Lung (tissue), 12 donors: Measurements from ENCODE around the gene CLSTN1. TPM values are rescaled to one million over a fixed set of nuclear protein-coding genes. Genes with fewer than 3 reads are reported as not detected.
A peak's percentile ranks its signal among the peaks of the same experiment; 100 is the strongest.

ENCODE experiments used
- ATAC-seq: fragments of 200-7000 bp; cut with Tn5 transposase; one replicate; pipeline ENCODE4 v1.9.1; 2020; ENCODE audit warnings: moderate number of reproducible peaks; ENCODE audit not compliant: insufficient read depth, low FRiP score
- DNase-seq, 3 donors: peaks; one replicate each; pipeline ENCODE4 v3.0.0-alpha.2; 2013 to 2017
- H3K27ac ChIP-seq, 2 donors: one replicate each; pipeline ENCODE4 v1.5.1; 2013; ENCODE audit warnings: mild to moderate bottlenecking in 2 of 2, moderate library complexity in 2 of 2, control low read depth in 1 of 2, inconsistent platforms in 1 of 2, low read depth in 1 of 2, low read length in 1 of 2
- H3K27me3 ChIP-seq, 3 donors: one replicate each; pipeline ENCODE4 v1.5.1; 2013; ENCODE audit warnings: low read length in 2 of 3; ENCODE audit not compliant: control insufficient read depth in 3 of 3, insufficient read depth in 3 of 3
- H3K36me3 ChIP-seq, 4 donors: one replicate each; pipeline ENCODE4 v1.5.1; 2013; ENCODE audit warnings: low read length in 4 of 4, mild to moderate bottlenecking in 1 of 4, moderate library complexity in 1 of 4; ENCODE audit not compliant: control insufficient read depth in 4 of 4, insufficient read depth in 4 of 4
- H3K4me1 ChIP-seq, 5 donors: one replicate each; pipeline ENCODE4 v1.5.1; 2013; ENCODE audit warnings: low read length in 5 of 5, mild to moderate bottlenecking in 2 of 5, moderate library complexity in 1 of 5; ENCODE audit not compliant: control insufficient read depth in 5 of 5, insufficient read depth in 5 of 5
- H3K4me3 ChIP-seq: one replicate; pipeline ENCODE4 v1.5.1; 2013; ENCODE audit warnings: mild to moderate bottlenecking, control low read depth, moderate library complexity
- H3K9ac ChIP-seq, 2 donors: one replicate each; pipeline ENCODE4 v1.5.1; 2013; ENCODE audit warnings: low read length in 2 of 2, control low read depth in 1 of 2; ENCODE audit not compliant: insufficient read depth in 1 of 2
- H3K9me3 ChIP-seq, 4 donors: one replicate each; pipeline ENCODE4 v1.5.1; 2013; ENCODE audit warnings: low read length in 3 of 4, mild to moderate bottlenecking in 1 of 4, moderate library complexity in 1 of 4; ENCODE audit not compliant: control insufficient read depth in 4 of 4, insufficient read depth in 3 of 4
- CTCF ChIP-seq: IDR thresholded peaks from 2 replicates; pipeline ENCODE4 v1.5.1; 2012; ENCODE audit warnings: mild to moderate bottlenecking; ENCODE audit errors: control extremely low read depth, extremely low read depth
- WGBS, 2 donors: extraction: QIAGEN DNeasy Blood & Tissue Kit; methylation state at CpG; one replicate each; pipeline ENCODE4 v1.1.7; 2013; 5-methylcytosine and 5-hydroxymethylcytosine counted together
- polyA plus RNA-seq, 2 donors: library from polyadenylated mRNA; stranded (reverse); fragments of 200-250 nt; gene quantifications; one replicate each; pipeline ENCODE4 v1.2.1, GENCODE V29; 2013
- total RNA-seq, 2 donors: library from RNA; depleted of rRNA in 1 of 2; stranded (reverse); fragments of >200 nt in 1 of 2; gene quantifications; one replicate each; pipeline ENCODE4 v1.2.1, GENCODE V29; 2014 to 2021
- donor health status: control.
- donor health status: control.
- donor health status: Bipolar disorder and iron deficiency.
- donor health status: healthy.
- donor health status: DM: yes; HTN: yes; CAD: no.

The CLSTN1 gene
- total and polyA plus RNA-seq, 4 donors: 37.1 to 88.0 (median 61.8) TPM

DNA sequence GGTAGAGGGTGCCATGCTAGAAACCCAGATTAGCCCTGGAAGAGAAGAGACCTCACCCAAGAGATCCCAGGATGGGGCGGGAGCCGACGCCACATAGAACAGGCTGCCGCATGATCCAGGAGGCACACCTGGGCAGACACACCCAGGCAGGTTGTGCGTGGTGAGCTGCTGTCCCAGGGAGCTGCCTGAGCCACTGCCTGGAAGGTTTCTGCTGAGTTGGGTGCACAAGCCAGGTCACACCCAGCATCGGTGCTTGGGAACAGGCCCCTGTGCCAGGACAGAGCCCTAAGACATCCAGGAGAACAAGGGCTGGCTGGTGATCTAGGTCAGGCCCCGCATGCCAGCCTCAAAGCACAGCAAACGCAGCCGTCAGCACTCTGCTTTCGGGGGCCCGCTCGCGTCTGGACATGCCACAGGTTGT, 46.1 kb upstream of the CLSTN1 start:
- no peak overlapping the region for H3K4me3 ChIP-seq
- WGBS, 2 donors: 95 to 97% methylated on average over 13 of the region's 13 CpGs
- no peaks in the 10 kb centered on the region for H3K9me3 ChIP-seq
- H3K27ac ChIP-seq: no peak overlapping the region
- no peak overlapping the region for H3K9ac ChIP-seq
- no peak for DNase-seq
- H3K4me1 ChIP-seq: peaks cover 0 to under 1% (median 0%) of the 10 kb centered on the region in 5 donors
- no peak for TF ChIP-seq CTCF
- H3K27me3 ChIP-seq: no peaks in the 10 kb centered on the region
- peaks cover 0 to 31% (median 13%) of the 10 kb centered on the region in 4 donors for H3K36me3 ChIP-seq
- no peak for ATAC-seq

- H3K4me3 ChIP-seq: no peak overlapping the region
- no peaks in the 10 kb centered on the region for H3K4me1 ChIP-seq
- no peak for TF ChIP-seq CTCF
- whole genome bisulfite sequencing, 2 donors: 70 to 71% methylated on average over 3 of the region's 3 CpGs
- ATAC-seq: no peak
- H3K27me3 ChIP-seq: no peaks in the 10 kb centered on the region
- no peak overlapping the region for H3K9ac ChIP-seq
- no peak overlapping the region for H3K27ac ChIP-seq
- no peak for DNase-seq
- H3K9me3 ChIP-seq: no peaks in the 10 kb centered on the region
- peaks cover 0 to 38% (median 13%) of the 10 kb centered on the region in 4 donors for H3K36me3 ChIP-seq
Measured at GRCh38 chr1:9868244-9868590, 44.5 kb upstream of the CLSTN1 start.

DNA sequence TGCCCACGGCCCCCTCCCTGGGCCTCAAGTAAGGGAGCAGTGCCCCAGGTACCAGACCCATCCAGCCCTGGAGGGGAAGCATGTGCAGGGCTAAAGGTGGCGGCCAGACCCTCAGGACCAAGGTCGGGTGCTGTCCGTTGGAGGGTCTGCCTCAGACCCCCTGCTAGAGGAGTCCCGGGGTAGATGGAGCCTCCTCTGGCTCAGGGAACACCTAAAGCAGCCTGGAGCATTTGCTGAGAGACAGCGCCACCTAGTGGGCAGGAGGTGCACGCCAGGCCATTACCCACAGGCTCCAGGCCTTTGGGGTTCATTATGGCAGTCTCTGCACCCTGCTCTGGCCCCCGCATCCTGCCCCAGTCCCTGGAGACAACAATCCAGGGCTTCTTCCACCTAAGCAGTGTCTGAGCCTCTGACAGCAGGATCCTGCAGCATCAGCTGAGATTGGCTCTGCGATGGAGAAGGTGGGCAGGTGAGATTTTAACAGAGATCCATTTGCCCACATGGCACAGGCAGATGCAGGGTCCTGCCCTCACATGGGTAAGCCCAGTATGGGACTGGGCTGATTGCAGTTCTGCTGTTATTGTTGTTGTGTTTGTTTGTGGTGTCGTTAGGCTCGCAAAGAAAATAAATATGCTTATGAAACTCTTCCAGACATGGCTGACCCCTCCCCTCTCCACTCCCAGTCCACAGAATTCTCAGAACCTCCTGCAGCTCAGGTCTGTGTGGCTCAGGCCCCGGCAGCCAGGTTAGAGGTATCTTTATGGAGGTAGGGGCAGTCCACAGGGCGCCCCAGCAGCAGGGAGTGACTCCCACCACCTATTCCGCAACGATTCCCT, 43.9 kb upstream of the CLSTN1 start:
- 56 to 57% methylated on average over 15 of the region's 15 CpGs for WGBS, 2 donors
- peaks cover 0 to 40% (median 13%) of the 10 kb centered on the region in 4 donors for H3K36me3 ChIP-seq
- no peaks in the 10 kb centered on the region for H3K27me3 ChIP-seq
- DNase-seq: peak; percentile 77 to 81 (median 81)
- peak; percentile 34 for ATAC-seq
- peak; percentile 92 for TF ChIP-seq CTCF
- H3K9ac ChIP-seq: no peak overlapping the region
- no peak overlapping the region for H3K27ac ChIP-seq
- no peak overlapping the region for H3K4me3 ChIP-seq
- no peaks in the 10 kb centered on the region for H3K4me1 ChIP-seq
- no peaks in the 10 kb centered on the region for H3K9me3 ChIP-seq
